Stimulated activated CD4-positive, alpha-beta T cell treated with anti-CD3 and anti-CD28 coated beads, Interleukin-4, amount 100 ng/mL, for 1 hour (primary cell): ENCODE measurements around the gene WDR1.

ENCODE experiments used
- DNase-seq: peaks from one replicate; pipeline ENCODE4 v3.0.0-alpha.2; 2020

The WDR1 gene

GRCh38 chr4:10034612-10035104 is 81.9 kb downstream of the WDR1 start:
- DNase-seq = no peak

- DNase-seq = no peak
These were observed 82.5 kb downstream of the WDR1 start for GRCh38 chr4:10034136-10034535.

GRCh38 chr4:10033191-10033881 is 83.3 kb downstream of the WDR1 start:
- DNase-seq = no peak

DNA sequence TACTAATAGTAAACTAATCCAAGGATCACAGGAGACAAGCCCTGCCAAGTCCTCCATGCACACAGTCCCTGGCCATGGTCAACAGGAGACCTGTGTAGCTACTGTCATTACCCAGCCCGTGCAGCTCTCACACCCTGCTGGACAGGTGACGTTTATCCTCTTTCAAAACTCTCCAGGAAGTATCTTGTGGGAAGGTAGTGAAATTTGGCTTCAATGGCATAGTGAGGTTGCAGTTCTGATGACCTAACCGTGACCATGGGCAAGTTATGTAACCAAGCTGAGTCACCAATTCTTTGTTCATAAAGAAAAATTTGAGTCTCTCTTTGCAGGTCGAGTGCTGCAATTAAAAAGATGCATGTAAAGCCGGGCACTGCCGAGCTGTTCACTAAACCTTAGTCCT is 84.0 kb downstream of the WDR1 start:
- no peak for DNase-seq

DNA sequence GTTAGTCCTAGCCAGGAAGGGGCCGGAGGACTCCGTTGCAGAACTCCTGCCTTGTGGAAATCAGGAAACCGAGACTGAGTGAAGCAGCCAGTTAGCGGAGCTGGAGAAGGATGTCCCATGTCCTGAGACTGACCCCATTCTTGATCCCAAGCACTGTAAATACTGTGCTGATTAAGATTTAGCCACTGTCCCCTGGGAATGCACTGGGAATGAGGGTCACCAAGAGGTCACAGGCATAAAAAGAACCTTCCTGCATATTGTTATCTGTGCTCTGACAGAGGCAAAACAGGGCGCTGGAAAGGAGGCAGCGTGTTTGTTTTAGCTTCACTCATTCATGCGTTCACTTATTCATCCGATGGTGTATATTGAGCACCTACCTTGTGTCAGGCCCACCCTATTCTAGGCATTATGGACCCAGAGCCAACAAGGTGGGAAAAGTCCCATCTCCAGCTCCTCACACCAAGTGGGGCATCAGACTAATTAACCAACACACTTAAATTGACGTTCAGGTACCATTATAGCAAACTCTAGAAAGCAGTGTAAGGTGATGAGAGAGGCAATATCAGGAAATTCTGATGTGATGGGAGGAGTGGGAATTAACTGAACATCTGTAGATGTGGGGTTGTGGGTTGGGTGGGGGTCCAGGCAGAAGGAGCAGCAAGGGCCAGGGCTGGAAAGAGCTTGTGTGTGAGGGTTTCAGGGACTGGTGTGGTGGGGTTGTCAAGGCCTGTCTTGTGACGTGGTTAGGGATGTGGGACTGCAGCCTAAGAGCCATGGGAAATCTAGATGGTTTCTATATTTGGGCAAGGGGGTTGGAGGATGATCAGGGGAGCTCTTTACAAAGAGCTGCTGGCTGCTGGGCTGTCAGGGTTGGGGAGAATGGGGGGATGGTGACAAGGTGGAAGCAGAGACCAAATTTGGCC is 84.7 kb downstream of the WDR1 start:
- no peak for DNase-seq

- DNase-seq = no peak
These were observed 85.5 kb downstream of the WDR1 start for GRCh38 chr4:10030972-10031667.

DNA sequence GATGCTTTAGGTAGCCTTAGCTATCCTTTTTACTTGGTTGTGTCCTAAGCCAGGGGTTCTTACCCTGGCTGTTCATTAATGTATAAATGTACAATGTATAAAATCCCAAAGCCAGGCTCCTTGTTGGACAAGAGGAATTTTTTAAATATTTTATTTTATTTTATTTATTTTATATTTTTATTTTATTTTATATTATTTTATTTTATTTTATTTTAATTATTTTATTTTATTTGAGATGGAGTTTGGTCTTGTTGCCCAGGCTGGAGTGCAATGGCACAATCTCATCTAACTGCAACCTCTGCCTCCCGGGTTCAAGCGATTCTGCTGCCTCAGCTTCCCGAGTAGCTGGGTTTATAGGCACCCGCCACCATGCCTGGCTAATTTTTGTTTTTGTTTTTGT is 87.2 kb downstream of the WDR1 start:
- no peak for DNase-seq

DNA sequence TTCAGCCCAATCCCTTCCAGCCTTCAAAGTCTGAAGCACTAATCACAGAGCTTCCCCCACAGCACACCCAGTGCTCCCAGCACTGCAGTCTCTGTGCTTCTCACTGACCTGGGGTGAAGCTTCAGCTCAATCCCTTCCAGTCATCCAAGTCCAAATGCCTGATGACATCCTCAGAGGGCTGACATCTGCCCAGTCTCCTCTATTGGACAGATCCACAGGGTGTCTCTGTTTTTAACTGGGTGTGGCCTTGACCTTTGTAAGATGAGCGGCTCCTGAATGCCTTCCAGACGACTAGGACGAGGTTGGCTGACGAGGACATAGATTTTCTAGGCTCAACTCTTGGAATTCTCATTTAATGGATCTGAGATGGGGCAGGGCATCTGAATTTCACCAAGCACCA is 87.7 kb downstream of the WDR1 start:
- no peak for DNase-seq

- DNase-seq = no peak
These were observed 90.1 kb downstream of the WDR1 start for GRCh38 chr4:10026485-10026884.

GRCh38 chr4:10025230-10025806 is 91.3 kb downstream of the WDR1 start:
- DNase-seq = no peak
